ENCODE measurements around the gene KRTAP1-4. TPM values are rescaled to one million over a fixed set of nuclear protein-coding genes. Genes with fewer than 3 reads are reported as not detected.
A peak's percentile ranks its signal among the peaks of the same experiment; 100 is the strongest.
"Not testable (repeated sequence)": the region's sequence is repeated elsewhere in the genome, so short reads cannot be mapped to it uniquely, and the experiment has no call there.

KRTAP1-4 gene
- total RNA-seq, 1 donor from 2014 or later = not detected

DNA sequence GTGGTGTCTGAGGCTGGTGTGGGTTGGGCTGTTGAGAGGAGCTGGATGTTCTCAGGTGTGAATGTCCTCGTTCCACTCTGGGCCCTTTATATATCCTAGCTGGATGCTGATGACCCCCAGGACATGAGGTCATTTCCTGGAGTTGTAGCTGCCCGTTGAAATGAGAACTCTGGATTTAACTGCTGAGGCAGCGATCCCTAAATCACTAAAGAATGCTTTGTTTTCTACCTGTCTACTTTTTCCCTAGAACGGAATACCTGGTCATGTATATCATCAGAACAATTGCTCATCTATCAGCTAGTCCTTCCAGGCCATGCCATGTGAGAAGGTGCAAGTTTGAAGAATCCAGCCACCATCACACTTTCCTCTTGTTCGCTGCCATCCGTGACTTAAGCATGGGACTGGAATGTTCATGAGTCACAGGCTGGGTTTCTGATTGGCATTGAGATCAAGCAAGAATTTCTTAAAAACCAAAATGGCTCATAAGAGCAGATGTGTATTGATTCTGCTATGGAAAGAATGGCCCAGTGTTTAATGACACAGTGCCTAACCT is 30.1 kb upstream of the KRTAP1-4 start, which contains the start of gene KRTAP2-3:
Gene KRTAP2-3, minus strand, starts transcription at position 63 of the 553 bp plus-strand sequence. CDS start 64 bp downstream, outside the sequence.
- H3K4me3 ChIP-seq = no peak within 1 kb of the TSS

GRCh38 chr17:41059276-41060051 is 29.5 kb upstream of the KRTAP1-4 start:
- H3K4me1 ChIP-seq; H3K27ac ChIP-seq; H3K9me3 ChIP-seq; H3K36me3 ChIP-seq; DNase-seq; intact Hi-C loops (cut with DNase I); H3K4me3 ChIP-seq: not testable (repeated sequence)
- H3K27me3 ChIP-seq = peaks cover 12% of the 10 kb centered on the region
- peak; percentile 47 for ATAC-seq

More for the DNA sequence above, 30.1 kb upstream of the KRTAP1-4 start, which contains the start of gene KRTAP2-3:
- intact Hi-C loops (cut with DNase I) = no loop called here
- Histone ChIP-seq H3K4me1 (no peaks in the 10 kb centered on the region), H3K27me3 (peaks cover 12% of the 10 kb centered on the region), H3K36me3 (no peaks in the 10 kb centered on the region), H3K9me3 (no peaks in the 10 kb centered on the region), H3K27ac (no peak within 1 kb of the TSS)
- ATAC-seq (no peak), DNase-seq (no peak)
- TF ChIP-seq, protein P1, sequence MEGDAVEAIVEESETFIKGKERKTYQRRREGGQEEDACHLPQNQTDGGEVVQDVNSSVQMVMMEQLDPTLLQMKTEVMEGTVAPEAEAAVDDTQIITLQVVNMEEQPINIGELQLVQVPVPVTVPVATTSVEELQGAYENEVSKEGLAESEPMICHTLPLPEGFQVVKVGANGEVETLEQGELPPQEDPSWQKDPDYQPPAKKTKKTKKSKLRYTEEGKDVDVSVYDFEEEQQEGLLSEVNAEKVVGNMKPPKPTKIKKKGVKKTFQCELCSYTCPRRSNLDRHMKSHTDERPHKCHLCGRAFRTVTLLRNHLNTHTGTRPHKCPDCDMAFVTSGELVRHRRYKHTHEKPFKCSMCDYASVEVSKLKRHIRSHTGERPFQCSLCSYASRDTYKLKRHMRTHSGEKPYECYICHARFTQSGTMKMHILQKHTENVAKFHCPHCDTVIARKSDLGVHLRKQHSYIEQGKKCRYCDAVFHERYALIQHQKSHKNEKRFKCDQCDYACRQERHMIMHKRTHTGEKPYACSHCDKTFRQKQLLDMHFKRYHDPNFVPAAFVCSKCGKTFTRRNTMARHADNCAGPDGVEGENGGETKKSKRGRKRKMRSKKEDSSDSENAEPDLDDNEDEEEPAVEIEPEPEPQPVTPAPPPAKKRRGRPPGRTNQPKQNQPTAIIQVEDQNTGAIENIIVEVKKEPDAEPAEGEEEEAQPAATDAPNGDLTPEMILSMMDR (IDR thresholded peaks at IDR 0.05) = no peak

DNA sequence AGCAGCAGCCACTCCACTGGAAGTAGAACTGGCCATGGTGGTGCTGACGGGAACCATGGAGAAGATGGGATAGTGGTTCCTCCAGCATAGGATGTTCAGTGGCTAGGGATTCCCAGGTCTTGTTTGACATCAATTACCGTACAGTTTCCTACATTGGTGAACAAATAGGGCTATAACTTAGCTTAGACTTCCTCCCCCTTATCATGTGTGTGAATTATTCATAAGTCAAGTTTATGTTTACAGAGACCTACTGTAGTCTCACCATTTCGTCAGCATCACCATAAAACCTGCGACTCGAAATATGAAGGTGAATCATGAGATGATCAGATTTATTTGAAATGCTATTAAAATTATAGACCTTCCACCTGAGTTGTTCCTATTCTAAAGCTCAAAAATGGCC is 28.7 kb upstream of the KRTAP1-4 start:
- intact Hi-C loops (cut with DNase I) = no loop called here

GRCh38 chr17:41057547-41057946 is 27.6 kb upstream of the KRTAP1-4 start:
- Histone ChIP-seq H3K9me3 (no peaks in the 10 kb centered on the region), H3K36me3 (no peaks in the 10 kb centered on the region), H3K4me1 (no peaks in the 10 kb centered on the region), H3K27me3 (peaks cover 9% of the 10 kb centered on the region), H3K4me3 (no peak overlapping the region), H3K27ac (no peak overlapping the region)
- TF ChIP-seq, protein P1 (IDR thresholded peaks at IDR 0.05) = no peak
- ATAC-seq (no peak), DNase-seq (no peak)
- intact Hi-C loops (cut with DNase I) = no loop called here

More for the DNA sequence above, 28.7 kb upstream of the KRTAP1-4 start:
- no peak overlapping the region for H3K4me3 ChIP-seq
- H3K27ac ChIP-seq = no peak overlapping the region
- DNase-seq = no peak
- no peaks in the 10 kb centered on the region for H3K9me3 ChIP-seq
- TF ChIP-seq, protein P1 (IDR thresholded peaks at IDR 0.05) = no peak
- H3K4me1 ChIP-seq = no peaks in the 10 kb centered on the region
- ATAC-seq = no peak
- H3K36me3 ChIP-seq = no peaks in the 10 kb centered on the region
- peaks cover 12% of the 10 kb centered on the region for H3K27me3 ChIP-seq

DNA sequence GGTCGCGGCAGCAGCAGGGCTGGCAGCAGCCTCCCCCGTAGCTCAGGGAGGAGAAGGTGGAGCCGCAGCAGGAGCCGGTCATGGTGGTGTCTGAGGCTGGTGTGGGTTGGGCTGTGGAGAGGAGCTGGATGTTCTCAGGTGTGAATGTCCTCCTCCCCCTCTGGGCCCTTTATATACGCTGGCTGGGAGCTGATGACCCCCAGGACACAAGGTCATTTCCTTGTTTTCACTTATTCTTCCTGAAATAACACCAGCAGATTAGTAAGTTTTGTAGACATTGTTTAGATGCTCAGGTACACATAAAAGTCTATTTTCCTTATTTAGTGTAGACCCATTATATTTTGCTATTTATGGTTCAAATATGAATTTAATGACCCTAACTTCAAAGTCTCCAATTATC is 25.1 kb upstream of the KRTAP1-4 start, which contains the start of gene KRTAP2-2:
Gene KRTAP2-2, minus strand, starts transcription at position 101 of the 400 bp plus-strand sequence. Its CDS starts 19 bp downstream, at position 82.
- H3K27me3 ChIP-seq; H3K27ac ChIP-seq; H3K9me3 ChIP-seq; H3K4me3 ChIP-seq; ATAC-seq; intact Hi-C loops (cut with DNase I); H3K4me1 ChIP-seq; H3K36me3 ChIP-seq; DNase-seq: not testable (repeated sequence)

DNA sequence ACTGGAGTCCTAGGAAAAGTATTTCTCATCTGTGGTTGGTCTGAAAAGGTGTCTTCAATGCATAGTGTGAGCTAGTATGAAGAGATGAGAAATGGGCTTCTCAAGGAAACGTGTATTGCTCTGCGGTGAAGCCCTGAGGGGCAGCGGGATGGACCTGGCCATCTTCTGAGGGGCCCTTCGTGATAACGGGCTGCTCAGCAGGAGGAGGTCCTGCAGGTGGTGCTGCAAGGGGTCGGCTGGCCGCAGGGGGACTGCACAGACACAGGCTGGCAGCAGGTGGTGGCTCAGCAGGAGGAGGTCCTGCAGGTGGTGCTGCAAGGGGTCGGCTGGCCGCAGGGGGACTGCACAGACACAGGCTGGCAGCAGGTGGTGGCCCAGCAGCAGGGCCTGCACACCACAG is 24.6 kb upstream of the KRTAP1-4 start:
- H3K4me1 ChIP-seq; H3K4me3 ChIP-seq; H3K27ac ChIP-seq; H3K9me3 ChIP-seq; intact Hi-C loops (cut with DNase I); ATAC-seq; H3K27me3 ChIP-seq; H3K36me3 ChIP-seq; DNase-seq: not testable (repeated sequence)

DNA sequence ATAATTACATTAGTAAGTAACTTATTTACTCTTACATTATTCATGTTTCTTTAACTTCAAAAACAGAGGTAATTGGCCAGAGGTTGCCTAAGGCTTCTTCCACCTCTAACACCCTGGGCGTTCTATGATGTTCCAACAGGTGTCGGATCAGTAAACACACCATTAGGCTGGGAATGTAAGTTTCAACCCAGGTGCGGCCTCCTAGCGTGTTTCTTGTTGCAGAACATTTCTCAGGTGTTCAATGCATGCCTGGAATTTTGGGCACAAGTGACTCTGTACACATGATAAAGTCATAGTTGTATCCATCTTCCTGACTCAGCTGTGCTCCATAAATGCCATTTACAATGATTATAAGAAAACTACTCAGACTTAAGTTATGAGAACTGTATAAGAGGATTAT is 24.0 kb upstream of the KRTAP1-4 start:
- intact Hi-C loops (cut with DNase I) = no loop called here
- H3K27me3 ChIP-seq = no peaks in the 10 kb centered on the region
- no peaks in the 10 kb centered on the region for H3K9me3 ChIP-seq
- no peak overlapping the region for H3K27ac ChIP-seq
- ATAC-seq = peak; percentile 66
- DNase-seq = no peak
- no peaks in the 10 kb centered on the region for H3K4me1 ChIP-seq
- TF ChIP-seq, protein P1 (IDR thresholded peaks at IDR 0.05) = no peak
- no peak overlapping the region for H3K4me3 ChIP-seq
- H3K36me3 ChIP-seq = no peaks in the 10 kb centered on the region

Measured in upper lobe of right lung (tissue), 1 donor.